Measurements from ENCODE around the gene CT47C1. TPM values are rescaled to one million over a fixed set of nuclear protein-coding genes. Genes with fewer than 3 reads are reported as not detected.

CT47C1 gene
- total and polyA plus RNA-seq, 7 donors: not detected

- 50 to 55% (median 53%) methylated on average over 1 of the region's 1 CpG for WGBS, 3 donors
- Histone ChIP-seq H3K4me1 (no peaks in the 10 kb centered on the region), H3K36me3 (ENCODE audit: insufficient read depth in 1 of 2, low read depth in 1 of 2) (no peaks in the 10 kb centered on the region), H3K9me3 (no peaks in the 10 kb centered on the region), H3K27me3 (ENCODE audit: insufficient read depth in 3 of 3, low read length in 2 of 3) (no peaks in the 10 kb centered on the region), H3K27ac (no peak overlapping the region), H3K4me3 (no peak overlapping the region)
- DNase-seq (no peak), ATAC-seq (no peak)
- intact Hi-C loops (cut with DNase I): no loop called here
- no peak for TF ChIP-seq CTCF (IDR thresholded peaks at IDR 0.05)
These were observed 9.5 kb downstream of the CT47C1 start for GRCh38 chrX:119082278-119082677.

GRCh38 chrX:119084766-119085165 is 12.0 kb downstream of the CT47C1 start:
- Histone ChIP-seq H3K9me3 (no peaks in the 10 kb centered on the region), H3K27me3 (ENCODE audit: insufficient read depth in 3 of 3, low read length in 2 of 3) (peaks cover 0 to 5% (median 0%) of the 10 kb centered on the region in 3 donors), H3K4me3 (no peak overlapping the region), H3K4me1 (no peaks in the 10 kb centered on the region), H3K36me3 (ENCODE audit: insufficient read depth in 1 of 2, low read depth in 1 of 2) (no peaks in the 10 kb centered on the region), H3K27ac (no peak overlapping the region)
- ATAC-seq (no peak), DNase-seq (no peak)
- 75 to 90% (median 90%) methylated on average over 3 of the region's 3 CpGs for WGBS, 3 donors
- intact Hi-C loops (cut with DNase I): no loop called here
- TF ChIP-seq CTCF (IDR thresholded peaks at IDR 0.05): no peak

- WGBS, 3 donors: 46 to 80% (median 70%) methylated on average over 1 of the region's 1 CpG
- no peak for TF ChIP-seq CTCF (IDR thresholded peaks at IDR 0.05)
- Histone ChIP-seq H3K27me3 (ENCODE audit: insufficient read depth in 3 of 3, low read length in 2 of 3) (peaks cover 0 to 11% (median 0%) of the 10 kb centered on the region in 3 donors), H3K4me1 (no peaks in the 10 kb centered on the region), H3K27ac (no peak overlapping the region), H3K36me3 (ENCODE audit: insufficient read depth in 1 of 2, low read depth in 1 of 2) (no peaks in the 10 kb centered on the region), H3K9me3 (no peaks in the 10 kb centered on the region), H3K4me3 (no peak overlapping the region)
- no peak for DNase-seq
- intact Hi-C loops (cut with DNase I): no loop called here
- no peak for ATAC-seq
These were observed 14.3 kb downstream of the CT47C1 start for GRCh38 chrX:119087121-119087520.

- DNase-seq (no peak), ATAC-seq (no peak)
- Histone ChIP-seq H3K36me3 (ENCODE audit: insufficient read depth in 1 of 2, low read depth in 1 of 2) (no peaks in the 10 kb centered on the region), H3K27me3 (ENCODE audit: insufficient read depth in 3 of 3, low read length in 2 of 3) (peaks cover 0 to 11% (median 0%) of the 10 kb centered on the region in 3 donors), H3K27ac (no peak overlapping the region), H3K4me3 (no peak overlapping the region), H3K4me1 (no peaks in the 10 kb centered on the region), H3K9me3 (no peaks in the 10 kb centered on the region)
- intact Hi-C loops (cut with DNase I): no loop called here
- 80 to 100% (median 86%) methylated on average over 1 of the region's 1 CpG for WGBS, 3 donors
- TF ChIP-seq CTCF (IDR thresholded peaks at IDR 0.05): no peak
These were observed 16.8 kb downstream of the CT47C1 start for GRCh38 chrX:119089619-119090018.

GRCh38 chrX:119090627-119091026 is 17.8 kb downstream of the CT47C1 start:
- Histone ChIP-seq H3K27ac (no peak overlapping the region), H3K4me1 (no peaks in the 10 kb centered on the region), H3K4me3 (no peak overlapping the region), H3K27me3 (ENCODE audit: insufficient read depth in 3 of 3, low read length in 2 of 3) (peaks cover 0 to 11% (median 0%) of the 10 kb centered on the region in 3 donors), H3K36me3 (ENCODE audit: insufficient read depth in 1 of 2, low read depth in 1 of 2) (no peaks in the 10 kb centered on the region), H3K9me3 (no peaks in the 10 kb centered on the region)
- DNase-seq (no peak), ATAC-seq (no peak)
- intact Hi-C loops (cut with DNase I): no loop called here
- 78 to 100% (median 100%) methylated on average over 1 of the region's 1 CpG for WGBS, 3 donors
- no peak for TF ChIP-seq CTCF (IDR thresholded peaks at IDR 0.05)
